Germinal center (tissue), 1 donor: Measurements from ENCODE around the gene TOP2A.

Source experiments
- DNase-seq: peaks from one replicate; pipeline ENCODE4 v3.0.0; 2012; ENCODE audit warnings: mixed read lengths, low spot score

TOP2A gene

GRCh38 chr17:40417609-40418427 lies at the start of gene TOP2A:
Gene TOP2A (minus strand): TSS chr17:40417896. CDS start chr17:40417791, 105 bp downstream.
- DNase-seq, result peak; percentile 100

- DNase-seq, result no peak
Observed at GRCh38 chr17:40467281-40467867, 49.7 kb upstream of the TOP2A start.

- no peak for DNase-seq
Observed at GRCh38 chr17:40466298-40466971, 48.7 kb upstream of the TOP2A start.

- DNase-seq, result no peak
Observed at GRCh38 chr17:40464392-40464855, 46.7 kb upstream of the TOP2A start.

- no peak for DNase-seq
Observed at GRCh38 chr17:40463122-40463550, 45.4 kb upstream of the TOP2A start.

GRCh38 chr17:40462343-40463121 lies 44.8 kb upstream of the TOP2A start:
- DNase-seq, result no peak

GRCh38 chr17:40461732-40462342 lies 44.1 kb upstream of the TOP2A start:
- DNase-seq, result no peak

- DNase-seq, result no peak
Observed at GRCh38 chr17:40460968-40461731, 43.5 kb upstream of the TOP2A start.

GRCh38 chr17:40460604-40460967 lies 42.9 kb upstream of the TOP2A start:
- DNase-seq, result no peak

GRCh38 chr17:40459636-40460603 lies 42.2 kb upstream of the TOP2A start:
- no peak for DNase-seq

GRCh38 chr17:40458851-40459482 lies 41.3 kb upstream of the TOP2A start:
- DNase-seq, result no peak

- no peak for DNase-seq
Observed at GRCh38 chr17:40457964-40458791, 40.5 kb upstream of the TOP2A start.

- no peak for DNase-seq
Observed at GRCh38 chr17:40457369-40457768, 39.7 kb upstream of the TOP2A start.

GRCh38 chr17:40456396-40456951 lies 38.8 kb upstream of the TOP2A start:
- no peak for DNase-seq

- DNase-seq, result no peak
Observed at GRCh38 chr17:40454613-40454995, 36.9 kb upstream of the TOP2A start.

- no peak for DNase-seq
Observed at GRCh38 chr17:40453881-40454612, 36.4 kb upstream of the TOP2A start.

- no peak for DNase-seq
Observed at GRCh38 chr17:40452921-40453378, 35.3 kb upstream of the TOP2A start.
